ENCODE data around the gene SNRNP35. TPM values are rescaled to one million over a fixed set of nuclear protein-coding genes. Genes with fewer than 3 reads are reported as not detected.

SNRNP35 gene
- total and polyA plus RNA-seq, 2 of the 8 experiments (the other 6 are each of a cell fraction or from before 2014, with no cell fraction given), result 8.0 to 16.9 TPM

DNA sequence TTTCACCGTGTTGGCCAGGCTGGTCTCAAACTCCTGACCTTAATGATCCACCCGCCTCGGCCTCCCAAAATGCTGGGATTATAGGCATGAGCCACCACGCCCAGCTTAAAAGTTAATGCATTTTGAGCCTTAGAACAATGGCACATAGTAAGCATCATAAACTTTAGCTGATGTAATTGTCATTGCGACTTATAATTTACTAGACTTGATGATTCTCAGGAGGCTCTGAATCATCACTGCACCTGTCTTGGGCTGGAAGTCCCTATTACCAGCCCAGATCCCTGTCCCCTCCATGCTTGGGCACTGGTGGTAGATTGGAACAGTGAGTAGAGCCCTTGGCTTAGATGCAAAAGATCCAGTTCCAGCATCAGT is 47.9 kb upstream of the SNRNP35 start:
- no peak overlapping the region for H3K9ac ChIP-seq (replicated peaks in 1 of 4; ENCODE audit: extremely low read depth in 1 of 4, low read depth in 3 of 4, low read length in 3 of 4)
- CTCF ChIA-PET (ENCODE audit: partially characterized antibody), result interaction anchor here (0.8 to 2.1 kb wide), 4 partner anchors 9 to 172 kb away, joined by 3 to 12 read pairs (median 6); no protein-coding TSS in a partner anchor

More for the DNA sequence above, 47.9 kb upstream of the SNRNP35 start:
- H3K23me2 ChIP-seq (ENCODE audit: low read depth, low read length), result no peaks in the 10 kb centered on the region
- DNase-seq (ENCODE audit: low read depth in 1 of 2, low spot score in 2 of 2) (no peak), FAIRE-seq (no peak)
- no peak overlapping the region for H3K56ac ChIP-seq (replicated peaks; ENCODE audit: insufficient read length, low read depth, low read length)
- H3K9me3 ChIP-seq (ENCODE audit: insufficient read depth in 2 of 2, low read depth in 1 of 2, low read length in 1 of 2), result no peaks in the 10 kb centered on the region
- H3K27me3 ChIP-seq (replicated peaks in 1 of 4; ENCODE audit: control insufficient read depth in 3 of 4, extremely low read depth in 1 of 4, insufficient read depth in 3 of 4, low read length in 3 of 4), result no peaks in the 10 kb centered on the region
- no peaks in the 10 kb centered on the region for H4K20me1 ChIP-seq (replicated peaks in 1 of 2; ENCODE audit: control insufficient read depth in 1 of 2, insufficient read depth in 2 of 2, low read length in 2 of 2)
- no peaks in the 10 kb centered on the region for H3K79me1 ChIP-seq (ENCODE audit: low read depth, low read length)
- H4K8ac ChIP-seq (ENCODE audit: extremely low read depth, insufficient read depth, low read length), result no peak overlapping the region
- H2BK20ac ChIP-seq (ENCODE audit: low read length), result no peak overlapping the region
- no peak overlapping the region for H2BK12ac ChIP-seq (ENCODE audit: low read depth, low read length)
- H3K27ac ChIP-seq (ENCODE audit: low read depth, low read length), result no peak overlapping the region
- no peak overlapping the region for H3K4me2 ChIP-seq (ENCODE audit: insufficient read depth in 1 of 2, low read depth in 2 of 2, low read length in 2 of 2)
- H3K23ac ChIP-seq (ENCODE audit: insufficient read length), result no peak overlapping the region
- H2AFZ ChIP-seq (ENCODE audit: low read length), result no peak overlapping the region
- H3K18ac ChIP-seq (ENCODE audit: extremely low read depth, low read length), result no peak overlapping the region
- no peak overlapping the region for H2BK15ac ChIP-seq (ENCODE audit: low read length)
- H3K4me1 ChIP-seq (replicated peaks in 1 of 4; ENCODE audit: control insufficient read depth in 3 of 4, insufficient read depth in 4 of 4, low read length in 3 of 4), result no peaks in the 10 kb centered on the region
- WGBS, 2 experiments (ENCODE audit: extremely low coverage in 1 of 2, insufficient coverage in 1 of 2, insufficient read length in 1 of 2, insufficient replicate concordance in 2 of 2, low coverage in 1 of 2, low lambda C conversion rate in 2 of 2, missing lambda C conversion rate in 1 of 2), result 98% methylated on average over 5 of the region's 5 CpGs; no CpG with 5 or more reads in 1 of the 2 experiments
- no peak overlapping the region for H3K14ac ChIP-seq (ENCODE audit: insufficient read length)
- no peak overlapping the region for H2BK5ac ChIP-seq (ENCODE audit: low read depth, low read length)
- H3K79me2 ChIP-seq (ENCODE audit: control insufficient read depth in 1 of 2, insufficient read depth in 2 of 2, low read length in 2 of 2), result no peaks in the 10 kb centered on the region
- no peak overlapping the region for H3K4ac ChIP-seq (replicated peaks; ENCODE audit: insufficient read length, low read depth, low read length)
- H3K4me3 ChIP-seq (ENCODE audit: extremely low read depth in 1 of 4, insufficient read depth in 2 of 4, low read depth in 3 of 4, low read length in 4 of 4), result no peak overlapping the region
- TF ChIP-seq CBX8 (IDR thresholded peaks at IDR 0.05; ENCODE audit: borderline replicate concordance, low read depth, low read length) (no peak), NANOG (IDR thresholded peaks at IDR 0.05; ENCODE audit: insufficient read depth, low read depth, low read length, poor library complexity, severe bottlenecking) (no peak), TAF7 (optimal IDR thresholded peaks at IDR 0.05; ENCODE audit: borderline replicate concordance, low read depth, low read length) (no peak), MAFK (IDR thresholded peaks at IDR 0.05; ENCODE audit: low read depth, low read length) (no peak)
- TF ChIP-seq, protein P1, sequence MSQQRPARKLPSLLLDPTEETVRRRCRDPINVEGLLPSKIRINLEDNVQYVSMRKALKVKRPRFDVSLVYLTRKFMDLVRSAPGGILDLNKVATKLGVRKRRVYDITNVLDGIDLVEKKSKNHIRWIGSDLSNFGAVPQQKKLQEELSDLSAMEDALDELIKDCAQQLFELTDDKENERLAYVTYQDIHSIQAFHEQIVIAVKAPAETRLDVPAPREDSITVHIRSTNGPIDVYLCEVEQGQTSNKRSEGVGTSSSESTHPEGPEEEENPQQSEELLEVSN (IDR thresholded peaks at IDR 0.05), result no peak
- no peak overlapping the region for H2AK5ac ChIP-seq (ENCODE audit: low read depth, low read length)
- H3K36me3 ChIP-seq (ENCODE audit: control insufficient read depth in 2 of 4, insufficient read depth in 4 of 4, low read length in 3 of 4), result peaks cover 0 to 9% (median 2%) of the 10 kb centered on the region in 4 experiments; a peak in 4 of 8 replicates
- no peak overlapping the region for H4K5ac ChIP-seq (ENCODE audit: insufficient read length, low read depth, low read length)
- POLR2A ChIA-PET (ENCODE audit: partially characterized antibody), result interaction anchor here (0.7 to 1.8 kb wide), 5 partner anchors 13 to 26 kb away, joined by 3 to 5 read pairs (median 3); partner anchors contain the start of gene KMT5A
- H2BK120ac ChIP-seq (replicated peaks; ENCODE audit: low read depth, low read length), result no peak overlapping the region
- no peak overlapping the region for H4K91ac ChIP-seq (replicated peaks; ENCODE audit: insufficient read length, low read length)

Measured in H1 (cell line).